GM12873 (cell line): ENCODE data around the gene UBE2I.

Experiments used
- CTCF ChIP-seq: IDR thresholded peaks from 2 replicates; pipeline ENCODE4 v1.5.1; 2012; ENCODE audit warnings: low read depth, mild to moderate bottlenecking, moderate library complexity, low read length, control low read depth; ENCODE audit not compliant: insufficient read depth; ENCODE audit errors: missing control alignments

The UBE2I gene

GRCh38 chr16:1322407-1322806, 13.0 kb downstream of the UBE2I start:
- no peak for TF ChIP-seq CTCF

GRCh38 chr16:1323296-1324239, 14.1 kb downstream of the UBE2I start:
- TF ChIP-seq CTCF, result no peak

- no peak for TF ChIP-seq CTCF
Measured at GRCh38 chr16:1324286-1324826, 14.9 kb downstream of the UBE2I start.

- no peak for TF ChIP-seq CTCF
Measured at GRCh38 chr16:1325261-1325660, 15.8 kb downstream of the UBE2I start.

GRCh38 chr16:1325673-1326371, 16.4 kb downstream of the UBE2I start:
- TF ChIP-seq CTCF, result no peak

GRCh38 chr16:1326391-1326790, 17.0 kb downstream of the UBE2I start:
- no peak for TF ChIP-seq CTCF
